Measurements from ENCODE around the gene HBEGF. TPM values are rescaled to one million over a fixed set of nuclear protein-coding genes. Genes with fewer than 3 reads are reported as not detected.

The HBEGF gene
- total and polyA plus RNA-seq, 2 donors (not counting 1 experiment from before 2014, with no cell fraction given) = 0.89 to 2.4 TPM

- Histone ChIP-seq H3K9me3 (ENCODE audit: control extremely low read depth in 1 of 3, control insufficient read depth in 2 of 3, insufficient read depth in 1 of 3, low read length in 2 of 3) (no peaks in the 10 kb centered on the region), H2AFZ (ENCODE audit: insufficient read depth, low read depth, low read length, poor library complexity, severe bottlenecking) (no peak overlapping the region), H3K4me3 (ENCODE audit: control extremely low read depth in 1 of 5, extremely low read depth in 1 of 5, insufficient read depth in 1 of 5, low read depth in 2 of 5, low read length in 4 of 5) (no peak overlapping the region), H3K27me3 (replicated peaks in 1 of 4; ENCODE audit: control extremely low read depth in 1 of 4, control insufficient read depth in 3 of 4, insufficient read depth in 4 of 4, low read length in 3 of 4) (no peaks in the 10 kb centered on the region), H3K4me1 (ENCODE audit: control insufficient read depth in 2 of 2, insufficient read depth in 2 of 2, low read length in 2 of 2) (peaks cover 6 to 16% of the 10 kb centered on the region in 2 donors), H3K36me3 (replicated peaks in 1 of 2; ENCODE audit: control extremely low read depth in 1 of 2, control insufficient read depth in 1 of 2, extremely low read depth in 1 of 2, insufficient read depth in 2 of 2, low read length in 1 of 2) (no peaks in the 10 kb centered on the region), H3K4me2 (replicated peaks; ENCODE audit: low read depth, low read length, poor library complexity, severe bottlenecking) (no peak overlapping the region), H3K9ac (ENCODE audit: low read length) (no peak overlapping the region), H3K27ac (ENCODE audit: low read length in 2 of 2) (no peak overlapping the region), H3K79me2 (ENCODE audit: control insufficient read depth, insufficient read depth, low read length) (no peaks in the 10 kb centered on the region), H4K20me1 (ENCODE audit: control insufficient read depth, insufficient read depth, low read length, poor library complexity, severe bottlenecking) (no peaks in the 10 kb centered on the region)
- peaks cover 11% of the 10 kb centered on the region for H3K4me1 Mint-ChIP-seq
- no peak for TF ChIP-seq EZH2 (IDR thresholded peaks at IDR 0.05; ENCODE audit: borderline replicate concordance, insufficient read depth, low read depth, low read length, poor library complexity, severe bottlenecking)
- TF ChIP-seq, protein P1, sequence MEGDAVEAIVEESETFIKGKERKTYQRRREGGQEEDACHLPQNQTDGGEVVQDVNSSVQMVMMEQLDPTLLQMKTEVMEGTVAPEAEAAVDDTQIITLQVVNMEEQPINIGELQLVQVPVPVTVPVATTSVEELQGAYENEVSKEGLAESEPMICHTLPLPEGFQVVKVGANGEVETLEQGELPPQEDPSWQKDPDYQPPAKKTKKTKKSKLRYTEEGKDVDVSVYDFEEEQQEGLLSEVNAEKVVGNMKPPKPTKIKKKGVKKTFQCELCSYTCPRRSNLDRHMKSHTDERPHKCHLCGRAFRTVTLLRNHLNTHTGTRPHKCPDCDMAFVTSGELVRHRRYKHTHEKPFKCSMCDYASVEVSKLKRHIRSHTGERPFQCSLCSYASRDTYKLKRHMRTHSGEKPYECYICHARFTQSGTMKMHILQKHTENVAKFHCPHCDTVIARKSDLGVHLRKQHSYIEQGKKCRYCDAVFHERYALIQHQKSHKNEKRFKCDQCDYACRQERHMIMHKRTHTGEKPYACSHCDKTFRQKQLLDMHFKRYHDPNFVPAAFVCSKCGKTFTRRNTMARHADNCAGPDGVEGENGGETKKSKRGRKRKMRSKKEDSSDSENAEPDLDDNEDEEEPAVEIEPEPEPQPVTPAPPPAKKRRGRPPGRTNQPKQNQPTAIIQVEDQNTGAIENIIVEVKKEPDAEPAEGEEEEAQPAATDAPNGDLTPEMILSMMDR (IDR thresholded peaks at IDR 0.05) = no peak
- CTCF ChIA-PET = interaction anchor here (0.6 to 18.0 kb wide), 8 partner anchors 8 to 366 kb away, joined by 3 to 594 read pairs (median 4); partner anchors contain the start of gene HBEGF
- intact Hi-C loops (cut with micrococcal nuclease) = no loop called here
- H3K27ac Mint-ChIP-seq = no peak overlapping the region
- H3K4me3 Mint-ChIP-seq = no peak overlapping the region
- no peak for DNase-seq
- H3K9me3 Mint-ChIP-seq (ENCODE audit: insufficient read depth) = no peaks in the 10 kb centered on the region
- POLR2A ChIA-PET = no interaction called here
- ATAC-seq (ENCODE audit: low read depth) = no peak
- peaks cover 14% of the 10 kb centered on the region for H3K27me3 Mint-ChIP-seq
- no CpG with 5 or more reads among the region's 7 CpGs for WGBS (ENCODE audit: insufficient coverage)
Observed at GRCh38 chr5:140355546-140355945, 9.1 kb upstream of the HBEGF start.

GRCh38 chr5:140351609-140352334 lies 5.4 kb upstream of the HBEGF start:
- Histone ChIP-seq H3K79me2 (ENCODE audit: control insufficient read depth, insufficient read depth, low read length) (no peaks in the 10 kb centered on the region), H3K9me3 (ENCODE audit: control extremely low read depth in 1 of 3, control insufficient read depth in 2 of 3, insufficient read depth in 1 of 3, low read length in 2 of 3) (no peaks in the 10 kb centered on the region), H3K27me3 (replicated peaks in 1 of 4; ENCODE audit: control extremely low read depth in 1 of 4, control insufficient read depth in 3 of 4, insufficient read depth in 4 of 4, low read length in 3 of 4) (peaks cover 0 to 12% (median 0%) of the 10 kb centered on the region in 4 experiments), H3K4me3 (ENCODE audit: control extremely low read depth in 1 of 5, extremely low read depth in 1 of 5, insufficient read depth in 1 of 5, low read depth in 2 of 5, low read length in 4 of 5) (no peak overlapping the region), H3K9ac (ENCODE audit: low read length) (no peak overlapping the region), H3K4me1 (ENCODE audit: control insufficient read depth in 2 of 2, insufficient read depth in 2 of 2, low read length in 2 of 2) (peaks cover 26 to 30% of the 10 kb centered on the region in 2 donors), H2AFZ (ENCODE audit: insufficient read depth, low read depth, low read length, poor library complexity, severe bottlenecking) (no peak overlapping the region), H3K4me2 (replicated peaks; ENCODE audit: low read depth, low read length, poor library complexity, severe bottlenecking) (peak overlapping the region; percentile 3), H3K36me3 (replicated peaks in 1 of 2; ENCODE audit: control extremely low read depth in 1 of 2, control insufficient read depth in 1 of 2, extremely low read depth in 1 of 2, insufficient read depth in 2 of 2, low read length in 1 of 2) (no peaks in the 10 kb centered on the region), H3K27ac (ENCODE audit: low read length in 2 of 2) (no peak overlapping the region), H4K20me1 (ENCODE audit: control insufficient read depth, insufficient read depth, low read length, poor library complexity, severe bottlenecking) (no peaks in the 10 kb centered on the region)
- POLR2A ChIA-PET = interaction anchor here (0.6 kb wide), 1 partner anchor 23 kb away, joined by 14 read pairs; no protein-coding TSS in a partner anchor
- peak; percentile 76 for ATAC-seq (ENCODE audit: low read depth)
- intact Hi-C loops (cut with micrococcal nuclease) = loop anchor here (1.0 to 5.0 kb wide), 3 partner anchors 107 to 279 kb away; no protein-coding TSS in a partner anchor
- CTCF ChIA-PET = interaction anchor here (0.6 to 18.0 kb wide), 25 partner anchors 8 to 370 kb away, joined by 3 to 594 read pairs (median 4); partner anchors contain the start of genes CD14, HARS1, HARS2 and IK
- no peak overlapping the region for H3K27ac Mint-ChIP-seq
- no peak overlapping the region for H3K4me3 Mint-ChIP-seq
- peaks cover 9% of the 10 kb centered on the region for H3K27me3 Mint-ChIP-seq
- peaks cover 25% of the 10 kb centered on the region for H3K4me1 Mint-ChIP-seq
- H3K9me3 Mint-ChIP-seq (ENCODE audit: insufficient read depth) = no peaks in the 10 kb centered on the region
- TF ChIP-seq, protein P1 (IDR thresholded peaks at IDR 0.05) = peak; percentile 93
- TF ChIP-seq EZH2 (IDR thresholded peaks at IDR 0.05; ENCODE audit: borderline replicate concordance, insufficient read depth, low read depth, low read length, poor library complexity, severe bottlenecking) = no peak
- 0% methylated on average over 1 of the region's 5 CpGs for WGBS (ENCODE audit: insufficient coverage)
- DNase-seq = peak; percentile 82

Measured in B cell (primary cell).